HG03097 (cell line): Measurements from ENCODE around the gene PTH1R.
A peak's percentile ranks its signal among the peaks of the same experiment; 100 is the strongest.

Source experiments
- ATAC-seq: cut with Tn5 transposase; IDR thresholded peaks from one replicate; pipeline ENCODE4 v1.9.1; 2021; ENCODE audit not compliant: unreplicated experiment, low FRiP score

The PTH1R gene

DNA sequence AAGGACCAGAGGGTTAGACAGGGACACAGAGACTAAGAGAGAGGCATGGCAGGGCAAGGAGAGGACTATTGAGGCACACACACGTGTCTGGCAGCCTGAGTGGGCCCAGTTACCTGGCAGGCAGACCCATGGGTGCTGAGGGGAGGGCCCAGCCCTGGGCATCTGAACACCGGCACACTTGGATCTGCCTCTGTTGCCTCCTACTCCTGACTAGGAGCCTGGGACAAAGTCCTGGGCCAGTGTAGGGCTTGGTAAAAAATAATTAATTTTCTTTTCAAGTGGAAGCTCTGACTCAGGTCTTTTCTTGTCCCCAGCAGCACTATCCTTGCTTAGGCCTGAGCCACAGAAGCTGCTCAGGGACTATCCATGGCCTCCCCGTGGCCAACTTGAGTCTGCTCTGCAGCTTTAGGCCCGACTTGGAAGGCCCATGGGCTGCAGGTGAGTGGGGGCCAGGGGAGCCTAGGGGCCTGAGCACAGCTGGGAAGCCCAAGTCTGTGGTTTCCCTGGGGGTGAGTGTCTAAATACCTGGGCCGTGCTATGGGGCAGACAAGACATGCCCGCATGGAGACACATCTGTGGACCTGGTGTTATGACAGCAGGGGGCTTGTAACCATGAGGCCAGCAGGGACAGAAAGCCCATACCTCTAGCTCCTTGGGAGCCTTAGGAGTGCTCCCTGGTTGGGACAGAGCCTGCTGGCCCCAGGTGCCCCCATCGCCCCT lies at the start of gene PTH1R:
TSS of gene PTH1R (plus strand) at position 316 of the 720 bp plus-strand sequence. CDS start 5,839 bp downstream, outside the sequence.
- no peak for ATAC-seq

DNA sequence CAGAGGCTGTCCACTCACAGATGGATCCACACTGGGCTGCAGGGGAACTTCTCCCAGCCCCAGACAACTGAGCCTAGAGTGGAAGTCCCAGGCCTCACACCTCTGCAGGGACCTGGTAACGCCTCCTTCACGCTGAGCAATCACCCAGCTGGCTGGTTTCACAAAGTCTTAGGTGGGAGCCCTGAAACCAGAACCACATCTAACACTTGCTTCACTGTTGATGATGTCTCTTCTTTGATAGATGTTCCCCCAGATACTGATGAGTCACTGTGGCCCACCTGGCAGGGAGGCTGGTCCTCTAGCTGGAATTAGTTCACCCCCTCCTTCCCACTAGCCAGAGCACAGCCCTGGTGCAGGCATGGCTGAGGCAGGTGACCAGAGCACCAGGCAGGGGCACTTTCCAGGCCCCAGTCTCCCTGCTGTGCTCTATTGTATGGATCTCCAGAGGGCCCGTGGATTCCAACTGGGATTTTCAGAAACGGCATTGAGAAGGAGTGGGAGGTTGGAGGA lies 47.8 kb upstream of the PTH1R start:
- no peak for ATAC-seq

DNA sequence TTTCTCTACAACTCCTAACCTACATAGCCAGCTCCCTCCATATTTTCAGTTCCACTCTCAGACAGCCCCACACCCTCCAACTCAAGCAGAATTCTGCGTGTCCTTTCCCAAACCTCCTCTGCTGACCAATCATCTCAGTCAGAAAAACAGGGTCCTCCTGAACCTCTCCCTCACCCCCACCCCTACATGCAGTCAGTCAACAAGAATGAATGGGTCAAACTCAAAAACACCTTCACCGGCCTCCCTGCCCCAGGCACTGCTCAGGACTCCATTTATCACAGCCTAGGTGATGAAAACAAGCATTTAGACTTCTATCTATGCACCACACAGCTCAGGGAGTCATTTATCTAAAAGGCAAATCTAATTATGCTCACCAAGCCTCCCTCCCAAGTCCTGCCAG lies 46.7 kb upstream of the PTH1R start:
- ATAC-seq = no peak

DNA sequence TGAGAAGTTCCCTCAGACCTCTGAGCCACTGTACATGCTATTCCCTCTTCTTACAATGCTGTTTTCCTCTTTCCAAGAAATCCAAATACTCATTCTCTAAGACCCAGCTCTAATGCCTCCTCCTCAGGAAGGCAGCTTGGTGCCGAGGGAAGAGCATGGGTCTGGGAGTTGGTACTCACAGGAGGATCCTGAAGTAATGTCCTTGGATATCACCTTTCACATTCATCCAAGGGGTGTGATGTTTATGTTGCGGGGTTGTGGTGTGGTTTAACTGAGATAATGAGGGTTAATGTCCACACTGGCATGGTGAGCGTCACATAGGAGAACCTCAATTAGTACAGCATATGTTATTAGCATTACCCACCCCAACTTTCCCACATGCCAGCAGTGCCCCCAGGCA lies 46.2 kb upstream of the PTH1R start:
- ATAC-seq = no peak

DNA sequence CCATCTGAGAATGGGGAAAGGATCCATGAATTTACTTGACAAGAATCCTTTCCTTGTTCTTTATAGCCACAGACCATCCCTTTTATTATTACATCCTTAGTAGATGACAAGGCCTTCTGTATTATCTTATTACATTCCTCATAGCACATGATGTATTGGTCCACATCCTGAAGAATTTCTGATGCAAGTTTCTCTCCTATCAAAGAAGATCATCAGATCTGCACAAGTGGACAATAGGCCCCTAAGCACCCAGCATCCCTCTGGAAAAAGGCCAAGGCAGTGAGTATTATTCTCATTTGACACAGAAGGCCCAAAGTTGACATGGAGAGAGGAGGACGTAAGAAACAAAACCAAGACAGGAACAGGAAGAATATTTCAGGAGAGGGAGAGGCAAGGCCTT lies 45.7 kb upstream of the PTH1R start:
- no peak for ATAC-seq

DNA sequence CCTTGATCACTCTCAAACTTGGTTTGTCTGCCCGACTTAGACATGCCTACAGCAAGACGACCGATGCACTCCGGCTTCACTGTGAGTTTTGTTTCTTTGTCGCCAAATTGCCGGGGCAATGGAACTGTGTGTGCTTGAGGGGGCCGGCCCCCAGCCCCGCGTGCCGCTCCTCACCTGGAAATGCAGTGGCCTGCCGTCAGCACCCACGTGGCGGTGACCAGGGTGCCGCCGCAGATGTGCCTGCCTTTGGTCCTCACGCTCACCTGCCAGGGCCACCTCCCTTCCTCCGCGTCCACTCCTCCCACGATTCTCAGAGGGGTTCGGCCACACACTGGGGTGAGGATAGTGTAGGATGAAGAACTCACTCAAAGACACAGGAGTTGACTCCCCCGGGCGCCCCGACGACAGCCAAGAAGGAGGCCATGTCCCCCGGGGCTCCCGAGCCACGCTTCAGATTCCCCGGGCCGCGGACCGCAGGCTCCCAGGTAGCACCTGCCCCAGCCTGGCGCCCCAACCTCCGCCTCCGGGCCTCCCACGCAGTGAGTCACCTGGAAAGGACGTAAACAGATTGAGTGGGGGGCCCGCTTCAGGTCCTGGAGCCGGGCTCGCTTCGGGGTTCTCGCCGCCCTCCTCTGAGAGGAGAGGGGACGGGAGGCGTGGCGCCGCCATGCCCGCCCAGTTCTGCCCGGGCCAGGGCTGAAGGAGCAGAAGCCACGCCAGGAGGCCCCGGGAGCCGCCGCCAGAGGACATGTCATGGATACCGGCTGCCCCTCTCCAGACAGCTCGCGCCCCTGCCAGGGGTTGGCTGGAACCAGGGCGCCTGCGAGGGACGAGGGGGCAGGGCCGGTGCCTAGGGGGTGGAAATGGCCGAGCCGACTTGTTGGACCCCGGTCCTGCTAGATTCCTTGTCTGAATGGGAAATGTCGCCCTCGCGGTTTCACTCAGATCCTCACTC lies 43.9 kb upstream of the PTH1R start:
- ATAC-seq = no peak

DNA sequence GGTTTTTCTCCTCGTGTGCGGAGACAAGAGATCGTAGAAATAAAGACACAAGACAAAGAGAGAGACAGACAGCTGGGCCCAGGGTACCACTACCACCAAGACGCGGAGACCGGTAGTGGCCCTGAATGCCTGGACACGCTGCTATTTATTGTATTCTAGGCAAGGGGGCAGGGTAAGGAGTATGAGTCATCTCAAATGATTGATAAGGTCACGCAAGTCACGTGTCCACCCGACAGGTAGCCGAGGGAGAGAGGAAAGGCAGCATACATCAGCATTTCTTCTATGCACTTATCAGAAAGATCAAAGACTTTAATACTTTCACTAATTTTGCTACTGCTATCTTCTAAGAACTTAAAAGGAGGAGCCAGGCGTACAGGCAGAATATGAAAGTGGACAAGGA lies 42.5 kb upstream of the PTH1R start:
- no peak for ATAC-seq

DNA sequence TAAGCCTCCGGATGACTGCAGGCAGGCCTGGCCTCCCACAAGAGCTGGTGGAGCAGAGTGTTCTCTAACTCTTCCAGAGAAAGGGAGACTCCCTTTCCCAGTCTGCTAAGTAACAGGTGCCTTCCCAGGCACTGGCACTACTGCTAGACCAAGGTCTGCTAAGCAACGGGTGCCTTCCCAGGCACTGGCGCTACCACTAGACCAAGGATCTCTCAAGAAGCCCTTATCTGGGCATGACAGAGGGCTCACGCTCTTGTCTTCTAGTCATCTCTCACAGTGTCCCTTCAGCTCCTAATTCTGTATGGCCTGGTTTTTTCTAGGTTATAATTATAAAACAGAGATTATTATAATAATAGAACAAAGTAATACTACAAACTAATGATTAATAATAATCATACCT lies 42.0 kb upstream of the PTH1R start:
- ATAC-seq = no peak

DNA sequence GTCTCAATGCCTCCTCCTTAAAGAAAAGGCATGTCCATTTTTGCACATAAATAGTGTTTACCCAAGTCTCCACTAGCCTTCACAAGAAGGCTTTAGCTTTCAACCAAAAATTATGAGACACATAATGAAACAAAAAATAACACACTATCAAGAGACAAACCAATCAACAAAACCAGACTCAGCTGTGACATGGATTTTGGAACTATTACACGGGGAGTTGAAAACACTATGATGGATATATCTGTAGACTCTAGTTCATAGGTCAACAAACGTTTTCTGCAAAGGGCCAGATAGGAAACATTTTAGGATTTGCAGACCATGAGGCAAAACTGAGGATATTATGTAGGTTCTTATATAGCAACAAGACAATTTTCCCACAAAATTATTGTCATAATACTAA lies 39.2 kb upstream of the PTH1R start:
- no peak for ATAC-seq

DNA sequence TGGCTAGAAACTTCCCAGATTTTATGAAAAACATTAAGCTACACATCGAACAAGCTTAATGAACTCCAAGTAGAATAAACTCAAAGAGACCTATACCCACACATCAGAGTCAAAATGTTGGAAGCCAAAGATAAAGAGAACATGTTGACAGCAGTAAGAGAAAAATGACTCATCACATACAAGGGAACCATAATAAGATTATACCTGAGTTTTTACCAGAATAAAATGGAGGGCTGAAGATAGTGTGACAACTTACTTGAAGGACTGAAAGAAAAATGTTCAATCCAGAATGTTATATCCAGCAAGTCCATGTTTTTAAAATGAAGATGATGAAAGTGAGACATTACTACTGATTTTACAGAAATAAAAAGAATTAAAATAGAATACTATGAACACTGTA lies 37.0 kb upstream of the PTH1R start:
- ATAC-seq = no peak

DNA sequence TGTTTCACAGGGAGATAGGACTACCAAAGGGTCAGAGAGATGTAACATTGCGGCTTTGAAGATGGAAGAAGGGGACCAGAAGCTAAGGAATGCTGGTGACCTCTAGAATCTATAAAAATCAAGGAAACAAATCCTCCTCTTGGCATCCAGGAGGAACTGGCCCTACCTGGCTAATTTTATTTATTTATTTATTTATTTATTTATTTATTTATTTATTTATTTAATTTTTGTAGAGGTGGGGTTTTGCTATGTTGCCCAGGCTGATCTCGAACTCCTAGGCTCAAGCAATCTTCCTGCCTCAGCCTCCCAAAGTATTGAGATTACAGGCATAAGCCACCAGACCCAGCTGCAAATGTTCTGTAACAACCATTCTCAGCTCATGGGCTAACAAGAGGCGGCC lies 34.0 kb upstream of the PTH1R start:
- no peak for ATAC-seq

DNA sequence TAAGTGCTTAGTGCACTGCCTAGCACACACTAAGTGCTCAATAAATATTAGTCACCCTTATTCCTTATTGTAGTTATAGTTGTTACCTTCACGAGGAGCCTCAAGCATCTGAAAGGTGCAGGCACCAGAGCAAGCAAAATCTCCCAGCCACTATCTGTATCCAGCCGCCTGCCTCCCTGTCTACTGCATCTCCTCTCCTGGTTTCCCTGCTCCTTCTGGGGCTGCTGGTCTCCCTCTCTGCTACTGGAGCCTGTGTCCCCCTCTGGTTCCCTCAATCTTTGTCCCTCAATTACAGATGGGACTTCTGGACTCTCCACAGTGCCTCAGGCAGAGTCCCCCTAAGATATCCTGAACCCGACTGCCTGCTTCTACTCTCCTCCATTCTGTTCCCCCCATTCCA lies 33.1 kb upstream of the PTH1R start:
- no peak for ATAC-seq

DNA sequence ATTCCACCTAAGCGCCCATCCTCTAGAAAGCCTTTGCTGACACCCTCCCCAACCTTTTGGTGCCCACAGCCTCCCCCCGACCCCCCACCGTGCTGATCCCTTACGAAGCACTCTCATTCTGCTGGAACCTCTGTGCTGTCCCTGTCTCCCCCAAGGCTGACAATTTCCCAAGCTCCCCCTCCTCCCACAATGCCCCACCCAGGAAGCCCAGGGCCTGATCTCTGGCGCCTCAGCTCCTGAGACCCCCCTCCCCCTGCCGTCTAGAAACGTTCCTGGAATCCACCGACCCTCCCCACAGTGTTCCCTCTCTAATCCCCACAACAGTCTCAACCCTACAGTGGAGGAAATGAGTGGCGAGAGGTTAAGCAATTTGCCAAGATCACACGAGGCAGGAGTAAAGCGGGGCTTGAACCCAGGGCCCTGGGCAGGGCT lies 32.6 kb upstream of the PTH1R start:
- ATAC-seq = peak; percentile 14

DNA sequence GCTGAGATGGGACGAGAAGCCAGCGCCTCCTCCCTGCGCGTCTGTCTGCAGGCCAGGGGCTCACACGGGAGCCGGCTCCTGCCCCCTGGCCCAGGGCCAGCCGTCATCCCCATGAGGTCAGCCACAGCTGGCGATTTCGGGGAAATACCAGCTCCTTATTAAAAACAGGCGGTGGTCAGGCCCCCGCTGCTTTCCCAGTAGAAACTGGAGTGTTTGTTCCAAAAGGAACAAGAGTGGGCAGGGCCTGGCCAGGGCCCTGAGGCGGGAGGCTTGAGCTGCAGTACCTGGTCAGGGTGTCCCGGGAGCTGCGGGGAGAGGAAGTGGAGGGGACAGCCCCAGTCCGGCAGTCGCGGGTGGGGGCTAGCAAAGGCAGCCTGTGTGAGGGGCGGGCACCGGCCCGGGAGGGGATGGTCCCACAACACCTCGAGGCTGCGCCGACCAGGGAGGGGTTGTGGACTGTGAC lies 32.1 kb upstream of the PTH1R start:
- ATAC-seq = peak; percentile 37

DNA sequence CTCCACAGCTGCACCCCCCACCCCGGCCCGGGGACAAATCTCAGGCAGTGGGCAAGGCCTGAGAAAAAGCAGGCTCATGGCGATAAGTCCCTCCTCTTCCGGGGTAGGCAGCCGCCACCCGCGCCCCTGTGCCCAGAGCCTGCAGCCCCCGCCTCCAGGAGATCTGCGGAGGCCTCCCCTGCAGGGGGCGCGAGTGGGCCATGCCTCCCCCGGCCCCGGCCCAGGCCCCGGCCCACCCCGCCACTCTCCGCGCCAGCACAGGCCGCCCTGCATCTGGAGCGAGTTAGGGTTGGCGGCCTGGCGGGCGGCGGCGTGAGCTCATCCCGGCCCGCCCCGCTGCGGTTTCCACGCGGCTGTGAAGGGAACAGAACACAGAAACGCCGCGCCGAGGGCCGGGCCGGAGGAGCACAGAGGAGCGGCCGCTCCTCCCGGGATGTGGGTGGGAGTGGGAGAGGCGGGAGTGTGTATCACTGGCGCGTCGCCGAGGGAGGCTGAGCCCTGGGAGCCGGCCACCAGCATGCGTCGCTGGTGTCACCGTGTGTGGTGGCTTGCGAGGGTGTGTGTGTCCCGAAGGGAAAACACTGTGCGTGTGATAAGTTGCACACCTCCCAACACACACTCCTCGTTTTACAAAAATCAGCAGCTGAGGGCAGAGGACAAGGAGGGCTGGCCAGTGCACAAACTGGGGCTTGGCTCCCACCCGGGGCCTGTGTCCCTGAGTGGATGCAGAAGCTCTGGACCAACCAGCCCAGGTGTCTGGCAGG lies 31.5 kb upstream of the PTH1R start:
- peak; percentile 50 for ATAC-seq

DNA sequence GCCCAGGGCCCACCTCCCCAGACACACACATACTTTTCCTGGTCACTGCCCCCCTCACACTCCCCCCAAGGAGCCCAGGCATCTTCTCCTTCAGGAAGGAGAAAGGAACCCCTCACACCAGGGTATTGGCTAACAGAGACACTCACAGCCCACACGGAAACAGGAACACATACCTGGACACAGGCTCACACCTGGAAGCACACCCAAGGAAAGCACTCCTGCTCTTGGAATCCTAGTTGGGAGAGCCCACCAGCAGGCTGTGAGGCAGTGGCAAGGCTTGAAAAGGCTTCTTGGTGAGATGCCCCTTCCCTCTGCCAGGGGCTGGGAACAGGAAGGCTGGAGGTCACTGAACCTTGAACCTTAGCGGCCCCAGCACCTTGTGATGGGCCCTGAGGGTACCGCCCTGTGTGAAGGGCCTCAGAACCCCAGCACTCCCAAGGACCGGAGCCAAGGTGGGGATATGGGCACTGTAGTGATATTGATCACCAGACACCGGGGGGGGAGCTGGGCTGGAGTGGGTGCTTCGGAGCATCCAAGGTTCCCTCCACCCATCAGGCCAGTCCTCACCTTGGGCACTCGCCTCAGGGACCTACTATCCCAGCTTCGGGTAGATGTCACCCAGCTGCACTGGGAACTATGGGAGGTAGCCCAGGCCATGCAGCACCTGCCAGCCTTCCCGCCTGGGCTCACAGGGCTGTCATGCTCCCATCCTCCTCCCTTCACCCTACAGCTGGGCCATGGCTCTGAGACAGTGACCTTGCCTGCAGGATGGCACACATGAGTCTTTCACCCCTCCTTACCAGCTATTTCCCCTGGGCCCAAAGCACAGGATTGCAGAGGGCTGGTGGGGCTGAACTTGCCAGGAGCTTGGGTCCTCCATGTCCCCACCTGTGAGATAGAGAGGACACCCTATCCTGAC lies 30.6 kb upstream of the PTH1R start:
- ATAC-seq = no peak

DNA sequence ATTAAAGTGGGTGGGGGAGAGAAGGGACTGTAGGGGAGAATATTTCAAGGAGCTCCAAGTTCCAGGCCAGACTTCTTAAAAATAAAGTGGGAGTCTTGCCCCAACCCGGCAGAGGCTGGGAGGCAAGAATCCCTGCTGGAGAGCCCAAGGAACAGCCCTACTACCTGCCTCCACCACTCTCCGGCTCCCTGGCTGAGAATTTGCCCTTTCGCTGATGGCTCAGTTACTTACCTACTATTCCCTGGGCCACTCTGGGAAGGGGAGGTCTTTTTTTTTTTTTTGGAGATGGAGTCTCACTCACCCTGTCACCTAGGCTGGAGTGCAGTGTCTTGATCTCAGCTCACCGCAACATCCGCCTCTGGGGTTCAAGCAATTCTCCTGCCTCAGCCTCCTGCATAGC lies 29.8 kb upstream of the PTH1R start:
- ATAC-seq = no peak

DNA sequence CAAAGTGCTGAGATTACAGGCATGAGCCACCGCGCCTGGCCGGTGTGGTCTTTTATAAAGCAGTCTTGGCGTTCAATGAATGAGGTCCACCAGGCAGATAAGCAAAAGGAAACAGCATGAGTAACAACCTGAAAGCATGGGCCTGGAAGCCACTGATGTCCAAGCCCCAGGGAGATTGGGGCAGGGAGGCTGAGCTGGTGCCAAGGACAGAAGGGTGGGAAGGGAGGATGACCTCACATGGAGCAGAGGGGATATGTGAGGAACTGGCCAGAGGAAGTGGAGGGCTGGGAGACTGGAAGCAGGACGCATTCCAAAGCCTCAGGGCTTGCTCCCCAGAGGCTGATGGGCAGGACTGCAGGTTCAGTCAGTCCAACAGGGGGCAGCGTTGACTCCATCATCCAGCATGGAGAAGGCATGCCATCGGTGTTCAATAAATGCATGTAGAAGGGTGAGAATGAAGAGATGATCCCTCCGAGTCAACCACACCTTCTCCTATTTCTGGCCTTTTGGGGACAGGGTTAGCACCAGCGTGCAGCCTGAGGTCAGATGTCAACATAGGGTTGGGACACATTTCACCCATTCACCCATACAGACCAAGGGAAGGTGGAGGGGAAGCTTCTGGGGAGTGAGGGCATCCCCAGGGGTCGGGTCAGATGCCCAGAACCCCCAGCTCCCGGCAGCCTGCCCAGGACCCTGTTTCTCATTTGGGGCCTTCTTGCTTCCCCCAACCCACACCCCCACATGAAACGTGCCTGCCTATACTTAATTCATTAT lies 29.1 kb upstream of the PTH1R start:
- no peak for ATAC-seq

DNA sequence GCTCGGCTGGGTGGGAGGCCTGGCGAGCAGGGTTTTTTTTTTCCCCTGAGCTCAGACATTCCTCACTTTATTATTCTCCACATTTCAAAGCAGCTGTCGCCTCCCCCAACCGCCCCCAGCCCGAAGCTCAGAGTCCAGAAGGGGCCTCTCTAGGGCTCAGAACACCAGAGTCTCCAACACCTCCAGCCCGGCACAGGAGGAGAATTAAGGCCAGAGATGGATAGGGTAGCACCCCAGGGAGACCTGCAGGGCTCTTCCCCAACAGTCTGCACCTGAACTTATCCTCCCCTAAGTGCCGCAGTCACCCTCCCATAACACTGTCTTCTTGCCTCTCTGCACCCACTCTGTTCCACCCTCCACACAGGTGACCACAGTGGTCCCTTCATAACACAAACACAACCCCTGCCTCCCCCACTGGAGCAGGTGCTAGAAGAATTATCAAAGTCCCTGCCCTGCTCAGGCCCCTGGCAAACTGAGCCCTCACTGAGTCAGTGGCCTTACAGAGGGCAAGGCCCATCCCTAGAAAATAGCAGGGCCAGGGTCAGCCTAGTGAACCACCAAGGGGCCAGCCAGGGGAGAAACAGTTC lies 28.4 kb upstream of the PTH1R start:
- no peak for ATAC-seq
